ENCODE data around the gene SH3D19.
"Not testable (repeated sequence)": the region's sequence is repeated elsewhere in the genome, so short reads cannot be mapped to it uniquely, and the experiment has no call there.

SH3D19 gene

DNA sequence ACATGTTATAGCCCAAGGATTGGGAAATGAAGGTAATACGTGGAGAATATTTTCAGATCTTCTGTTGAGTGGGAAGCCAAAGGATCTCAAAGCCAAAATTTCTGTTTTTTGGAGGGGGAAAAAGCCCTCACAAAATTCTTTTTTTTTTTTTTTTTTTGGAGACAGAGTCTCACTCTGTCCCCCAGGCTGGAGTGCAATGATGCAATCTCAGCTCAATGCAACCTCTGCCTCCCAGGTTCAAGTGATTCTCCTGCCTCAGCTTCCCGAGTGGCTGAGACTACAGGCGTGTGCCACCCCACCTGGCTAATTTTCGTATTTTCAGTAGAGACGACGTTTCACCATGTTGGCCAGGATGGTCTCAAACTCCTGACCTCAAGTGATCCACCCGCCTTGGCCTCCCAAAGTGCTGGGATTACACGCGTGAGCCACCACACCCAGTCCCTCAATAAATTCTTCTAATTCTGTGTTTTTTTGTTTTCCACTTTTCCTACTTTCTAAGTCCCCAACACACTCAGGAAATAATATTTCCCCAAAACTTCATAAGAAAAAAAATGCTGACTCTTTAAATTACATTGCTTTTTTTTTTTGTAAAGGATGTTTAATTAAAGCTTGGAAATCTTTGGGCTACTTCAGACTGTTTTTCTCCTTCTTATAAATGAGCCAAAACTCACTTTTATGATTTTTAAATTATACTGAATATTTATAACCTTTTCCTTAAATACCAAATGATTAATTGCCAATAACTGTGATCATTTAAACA is 174.4 kb downstream of the SH3D19 start:
- no peak for DNase-seq (ENCODE audit: low spot score)

DNA sequence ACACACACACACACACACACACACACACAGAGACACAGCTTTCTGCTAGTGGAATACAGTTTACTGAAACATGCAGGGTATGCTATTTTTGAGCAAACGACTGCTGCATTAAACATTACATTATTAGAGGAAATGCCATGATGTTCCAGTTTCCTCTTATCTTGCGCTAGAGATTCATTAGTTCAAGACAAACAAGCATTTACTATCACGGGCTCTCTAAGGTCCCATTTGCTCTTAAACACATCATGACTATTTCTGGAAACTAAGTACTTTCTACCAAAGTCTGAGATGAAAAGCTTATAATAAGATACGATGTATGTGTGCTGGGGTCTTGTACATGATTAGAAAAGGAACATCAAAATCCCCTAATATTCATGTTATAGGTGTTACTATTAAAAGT is 177.1 kb downstream of the SH3D19 start:
- DNase-seq (ENCODE audit: low spot score), result no peak

DNA sequence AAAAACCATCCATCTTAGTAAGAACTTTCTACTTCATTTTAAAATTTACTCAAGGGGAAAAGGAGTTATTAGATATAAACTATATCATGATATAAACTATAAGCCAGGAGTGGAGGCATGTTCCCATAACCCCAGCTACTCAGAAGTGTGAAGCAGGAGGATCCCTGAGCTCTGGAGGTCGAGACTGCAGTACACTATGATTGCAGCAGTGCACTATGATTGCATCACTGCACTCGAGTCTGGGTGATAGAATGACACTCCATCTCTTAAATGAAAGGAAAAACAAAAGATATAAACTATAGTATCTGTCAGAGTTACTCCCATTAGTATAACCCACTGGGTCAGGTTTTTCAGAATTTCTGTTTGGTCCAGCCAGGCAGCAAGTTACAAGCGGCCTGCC is 178.4 kb downstream of the SH3D19 start:
- DNase-seq (ENCODE audit: low spot score), result no peak

DNA sequence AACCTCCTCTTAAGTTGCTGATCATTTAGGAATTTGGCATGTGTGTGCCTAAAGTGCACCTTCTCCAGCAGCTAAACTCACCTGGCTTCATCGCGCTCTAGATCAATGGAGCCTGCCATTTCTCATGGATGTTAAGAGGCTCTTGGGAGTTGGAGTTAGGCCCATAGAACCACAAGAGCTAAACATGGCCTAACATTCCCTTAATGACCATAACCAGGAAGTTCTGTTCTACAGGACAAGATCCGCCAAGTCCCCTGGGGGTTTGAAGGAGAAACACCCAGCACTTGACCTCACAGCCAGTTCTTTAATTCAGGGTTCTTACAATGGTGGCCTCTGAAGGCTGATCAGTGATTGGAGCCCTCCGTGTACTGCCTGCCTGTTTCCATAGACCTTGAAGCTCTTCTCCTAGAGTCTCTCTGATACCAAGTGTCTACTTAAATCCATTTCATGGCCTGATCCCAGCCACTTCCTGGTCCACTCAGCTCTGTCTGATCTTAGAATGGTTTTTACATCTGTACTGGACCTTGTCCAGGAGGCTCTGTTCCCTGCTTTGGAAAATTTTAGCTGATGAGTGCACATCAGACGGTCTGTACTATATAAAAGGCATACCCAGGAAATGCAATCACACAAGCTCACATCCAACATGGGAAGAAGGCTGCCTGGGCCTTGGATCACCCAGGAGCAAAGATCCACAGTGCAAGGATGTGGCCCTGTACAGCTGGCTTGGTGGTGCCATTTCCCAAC is 180.9 kb downstream of the SH3D19 start:
- DNase-seq (ENCODE audit: low spot score), result no peak

DNA sequence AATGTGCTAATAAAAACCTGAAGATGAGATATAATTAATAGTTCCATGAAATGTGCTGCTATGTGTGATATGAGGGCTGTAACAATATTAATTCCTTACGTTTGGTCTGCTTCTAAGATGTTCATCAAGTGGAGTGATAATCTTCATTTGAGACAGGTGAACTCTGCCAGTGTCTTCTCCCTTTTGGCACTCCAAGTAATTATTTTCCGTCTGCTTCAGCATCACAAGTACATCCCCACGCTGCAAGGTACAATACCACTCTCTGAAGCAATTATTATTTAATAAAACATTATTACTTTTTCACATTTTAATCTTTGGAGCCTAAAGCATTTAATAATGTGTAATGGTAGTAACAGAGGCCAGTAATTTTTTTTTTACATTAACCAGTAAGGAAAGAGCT is 181.6 kb downstream of the SH3D19 start:
- no peak for DNase-seq (ENCODE audit: low spot score)

DNA sequence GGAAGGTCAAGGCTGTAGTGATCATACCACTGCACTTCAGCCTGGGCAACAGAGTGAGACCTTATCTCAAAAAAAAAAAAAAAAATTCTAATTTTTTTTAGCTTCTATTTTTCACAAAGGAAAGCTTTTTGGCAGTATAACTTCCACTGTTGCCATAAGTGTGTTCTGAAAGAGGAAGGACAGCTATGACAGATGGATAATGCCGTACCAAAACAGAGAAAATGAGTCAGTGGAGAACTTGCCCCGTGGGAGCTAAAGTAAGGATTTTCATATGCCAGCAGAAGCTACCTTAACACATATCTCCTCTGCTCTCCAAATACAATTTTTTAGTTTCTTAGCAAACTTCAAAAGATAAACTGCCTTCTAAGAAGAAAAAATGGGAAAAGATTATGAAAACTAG is 182.2 kb downstream of the SH3D19 start:
- peak; percentile 35 for DNase-seq (ENCODE audit: low spot score)

DNA sequence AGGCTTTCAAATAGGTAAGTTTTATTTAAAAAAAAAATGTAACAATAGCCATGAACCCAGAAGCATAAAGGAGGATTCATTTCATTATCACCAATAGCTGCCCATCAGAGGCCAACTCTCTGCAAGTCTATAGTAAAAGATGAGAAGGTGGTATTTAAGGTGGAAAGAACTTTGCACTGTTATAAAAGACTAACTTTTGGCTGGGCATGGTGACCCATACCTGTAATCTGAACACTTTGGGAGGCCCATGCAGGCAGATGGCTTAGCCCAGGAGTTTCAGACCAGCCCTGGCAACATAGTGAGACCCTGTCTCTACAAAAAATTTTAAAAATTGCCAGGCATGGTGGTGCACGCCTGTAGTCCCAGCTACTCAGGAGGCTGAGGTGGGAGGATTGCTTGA is 182.6 kb downstream of the SH3D19 start:
- no peak for DNase-seq (ENCODE audit: low spot score)

DNA sequence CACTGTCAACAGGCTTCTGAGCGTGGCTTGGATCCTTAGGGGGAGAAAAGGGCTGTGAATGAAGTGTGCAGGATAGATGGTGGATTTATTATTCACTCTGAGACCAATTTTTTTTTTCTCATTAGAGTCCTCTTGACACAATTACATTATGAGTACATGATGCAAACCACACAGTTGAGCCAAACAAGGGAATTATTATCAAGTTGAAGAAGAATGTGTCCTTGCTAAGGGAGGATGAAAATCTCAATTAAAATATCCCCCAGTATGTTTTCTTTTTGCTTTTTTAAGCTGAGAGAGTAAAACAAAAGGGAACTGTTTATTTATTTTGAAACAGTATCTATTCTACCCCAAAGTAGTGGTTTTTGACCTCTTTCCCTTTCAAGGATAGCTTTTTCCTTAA is 185.6 kb downstream of the SH3D19 start:
- no peak for DNase-seq (ENCODE audit: low spot score)

DNA sequence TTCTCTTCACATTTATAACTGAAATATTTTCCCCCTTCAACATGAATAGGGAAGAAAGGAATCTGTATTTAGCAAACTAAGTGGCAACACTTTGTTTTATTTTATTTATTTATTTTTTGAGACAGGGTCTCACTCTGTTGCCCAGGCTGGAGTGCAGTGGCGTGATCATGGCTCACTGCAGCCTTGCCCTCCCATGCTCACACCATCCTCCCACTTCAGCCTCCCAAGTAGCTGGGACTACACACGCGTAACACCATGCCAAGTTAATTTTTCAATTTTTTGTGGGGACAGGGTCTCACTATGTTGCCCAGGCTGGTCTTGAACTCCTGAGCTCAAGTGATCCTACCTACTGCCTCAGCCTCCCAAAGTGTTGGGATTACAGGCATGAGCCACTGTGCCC is 189.4 kb downstream of the SH3D19 start:
- DNase-seq (ENCODE audit: low spot score), result not testable (repeated sequence)

DNA sequence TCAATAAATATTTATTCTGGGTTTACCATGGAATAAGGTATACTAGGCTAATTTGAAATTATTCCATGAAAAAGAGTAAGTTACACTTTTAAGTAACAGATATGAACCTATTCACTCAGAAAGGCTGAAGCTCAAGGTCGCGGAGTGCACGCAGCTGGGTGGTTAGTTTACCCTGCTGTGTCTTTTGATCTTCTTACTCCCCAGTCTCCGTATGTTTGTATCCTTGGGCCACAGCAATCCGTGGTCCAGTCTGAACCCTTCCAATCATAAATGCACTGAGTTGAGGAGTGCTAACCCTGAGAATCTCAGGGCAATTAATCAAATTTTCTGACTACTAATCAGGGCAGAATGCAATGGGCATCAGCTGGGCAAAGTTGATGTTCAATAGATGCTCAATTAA is 192.1 kb downstream of the SH3D19 start:
- DNase-seq (ENCODE audit: low spot score), result no peak

DNA sequence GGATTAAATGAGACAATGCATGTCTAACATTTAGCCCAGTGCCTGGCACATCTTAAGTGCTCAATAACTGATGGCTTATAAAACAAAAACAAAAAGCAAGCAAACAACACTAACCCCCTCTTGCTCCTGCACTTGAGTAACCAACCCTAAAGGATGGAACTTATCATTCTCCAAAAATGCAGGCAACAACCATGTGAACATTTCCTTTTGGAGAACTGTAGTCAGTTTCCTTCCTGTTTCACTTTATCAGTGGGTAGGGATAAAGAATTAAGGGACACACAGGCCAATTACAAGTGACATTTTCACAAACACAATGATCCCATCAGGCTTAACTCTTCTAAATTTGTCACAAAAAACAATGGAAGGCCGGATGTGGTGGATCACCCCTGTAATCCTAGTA is 195.6 kb downstream of the SH3D19 start:
- no peak for DNase-seq (ENCODE audit: low spot score)

DNA sequence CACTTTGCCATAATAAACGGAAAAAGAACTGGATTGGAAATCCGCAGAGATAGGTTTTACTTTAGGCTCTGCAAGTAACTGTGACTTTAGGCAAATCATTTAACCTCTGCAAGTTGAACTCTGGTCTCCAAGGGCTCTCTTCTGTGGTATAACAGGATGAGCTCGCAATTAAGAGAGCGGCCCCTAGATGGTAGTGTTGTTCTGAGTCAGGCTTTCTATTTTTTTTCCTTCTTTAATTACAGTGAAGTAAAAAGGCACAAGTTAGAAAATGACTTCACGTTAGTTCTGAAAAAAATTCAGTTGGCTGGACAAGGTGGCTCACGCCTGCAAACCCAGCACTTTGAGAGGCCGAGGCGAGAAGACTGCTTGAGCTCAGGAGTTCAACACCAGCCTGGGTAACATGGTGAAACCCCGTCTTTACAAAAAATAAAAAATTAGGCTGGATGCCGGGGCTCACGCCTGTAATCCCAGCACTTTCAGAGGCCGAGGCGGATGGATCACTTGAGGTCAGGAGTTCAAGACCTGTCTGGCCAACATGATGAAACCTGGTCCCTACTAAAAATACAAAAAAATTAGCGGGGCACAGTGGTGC is 207.9 kb downstream of the SH3D19 start:
- peak; percentile 64 for DNase-seq (ENCODE audit: low spot score)

DNA sequence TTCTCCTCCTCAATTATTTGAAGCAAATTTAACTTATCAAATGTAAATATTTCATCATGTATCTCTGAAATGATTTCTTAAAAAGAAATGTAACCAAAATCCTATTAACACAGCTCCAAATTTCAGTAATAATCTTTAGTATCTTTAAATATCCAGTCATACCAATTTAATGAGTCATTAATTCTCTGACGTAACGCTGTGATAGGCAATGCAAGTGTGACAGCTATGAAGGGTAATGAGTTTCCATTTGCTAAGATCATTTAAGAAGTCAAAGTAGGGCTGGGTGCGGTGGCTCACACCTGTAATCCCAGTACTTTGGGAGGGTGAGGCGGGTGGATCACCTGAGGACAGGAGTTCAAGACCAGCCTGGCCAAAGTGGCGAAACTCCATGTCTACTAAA is 210.4 kb downstream of the SH3D19 start:
- no peak for DNase-seq (ENCODE audit: low spot score)

DNA sequence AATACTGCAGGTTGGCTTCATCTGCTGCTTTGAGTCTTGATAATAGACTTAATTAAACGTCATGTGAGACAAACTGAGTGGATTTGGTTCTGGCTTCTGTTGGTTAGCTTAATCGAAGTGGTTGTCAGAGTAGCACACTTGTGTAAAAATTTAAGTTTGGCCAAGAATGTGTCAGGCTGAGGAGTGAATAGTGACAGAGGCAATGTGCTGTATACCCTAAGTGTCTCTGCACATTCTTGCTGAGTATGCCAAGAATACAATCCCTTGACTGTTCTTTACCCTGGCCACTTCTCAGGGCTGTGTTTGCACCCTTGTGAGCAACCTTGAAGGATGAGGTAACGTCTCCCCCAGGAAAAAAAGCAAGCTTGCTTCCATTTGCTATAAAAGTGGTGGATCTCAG is 211.1 kb downstream of the SH3D19 start:
- no peak for DNase-seq (ENCODE audit: low spot score)

DNA sequence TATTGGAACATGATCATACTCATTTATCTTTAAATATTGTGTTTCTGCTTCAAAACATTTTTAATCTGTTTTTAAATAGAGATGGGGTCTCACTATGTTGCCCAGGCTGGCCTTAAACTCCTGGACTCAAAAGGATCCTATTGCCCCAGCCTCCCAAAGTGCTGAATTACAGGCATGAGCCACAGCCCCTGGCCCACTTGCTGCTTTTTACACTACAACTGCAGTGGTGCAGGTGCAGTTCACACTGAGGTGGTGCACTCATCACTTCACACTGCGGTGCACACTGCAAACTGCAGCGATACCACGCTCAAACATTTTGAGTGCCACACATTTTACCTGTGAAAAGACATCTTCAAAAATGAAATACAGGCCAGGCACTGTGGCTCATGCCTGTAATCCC is 215.2 kb downstream of the SH3D19 start:
- no peak for DNase-seq (ENCODE audit: low spot score)

DNA sequence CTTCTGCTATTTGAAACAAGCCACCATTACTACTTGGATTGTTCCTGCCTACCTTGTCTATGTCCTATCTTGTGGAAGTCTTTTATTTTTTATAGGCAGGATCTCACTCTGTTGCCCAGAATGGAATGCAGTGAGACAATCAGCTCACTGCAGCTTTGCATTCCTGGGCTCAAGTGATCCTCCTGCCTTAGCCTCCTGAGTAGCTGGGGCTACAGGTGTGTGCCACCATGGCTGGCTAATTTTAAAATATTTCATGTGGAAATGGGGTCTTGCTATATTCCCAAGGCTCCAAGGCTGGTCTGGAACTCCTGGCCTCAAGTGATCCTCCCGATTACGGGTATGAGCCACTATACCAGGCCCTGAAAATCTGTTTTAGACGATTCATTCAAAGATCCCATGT is 218.3 kb downstream of the SH3D19 start:
- no peak for DNase-seq (ENCODE audit: low spot score)

DNA sequence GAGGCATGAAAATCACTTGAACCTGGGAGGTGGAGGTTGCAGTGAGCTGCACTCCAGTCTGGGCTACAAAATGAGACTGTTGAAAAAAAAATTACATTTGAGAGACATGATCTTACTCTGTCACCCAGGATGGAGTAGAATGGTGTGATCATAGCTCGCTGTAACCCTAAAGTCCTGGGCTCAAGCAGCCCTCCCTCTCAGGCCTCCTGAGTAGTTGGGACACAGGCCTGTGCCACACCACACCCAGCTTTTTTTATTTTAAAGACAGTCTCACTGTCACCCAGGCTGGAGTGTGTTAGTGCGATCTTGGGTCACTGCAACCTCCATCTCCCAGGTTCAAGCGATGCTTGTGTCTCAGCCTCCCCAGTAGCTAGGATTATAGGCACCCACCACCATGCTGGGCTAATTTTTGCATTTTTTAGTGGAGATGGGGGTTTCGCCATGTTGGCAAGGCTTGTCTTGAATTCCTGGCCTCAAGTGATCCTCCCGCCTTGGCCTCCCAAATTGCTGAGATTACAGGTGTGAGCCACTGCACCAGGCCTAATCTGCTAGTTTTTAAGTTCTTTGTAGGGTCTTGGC is 219.9 kb downstream of the SH3D19 start:
- no peak for DNase-seq (ENCODE audit: low spot score)

DNA sequence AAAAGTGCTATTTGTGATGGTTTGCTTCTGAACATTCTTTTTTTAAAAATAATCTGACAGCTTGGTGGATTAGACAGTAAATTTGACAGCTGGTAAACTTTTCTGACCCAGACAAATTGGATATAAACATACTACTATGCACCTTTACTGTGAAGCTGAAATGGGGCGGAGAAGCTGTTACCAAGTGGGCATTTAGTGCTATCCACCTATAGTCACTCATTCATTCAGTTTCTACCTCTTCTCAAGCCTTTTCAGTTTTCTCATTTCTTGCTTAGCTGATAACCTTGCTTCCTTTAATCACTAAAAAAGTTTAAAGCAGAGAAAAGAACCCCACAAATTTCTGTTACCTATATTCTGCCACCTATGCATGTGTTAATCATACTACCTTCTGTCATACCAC is 220.8 kb downstream of the SH3D19 start:
- no peak for DNase-seq (ENCODE audit: low spot score)

DNA sequence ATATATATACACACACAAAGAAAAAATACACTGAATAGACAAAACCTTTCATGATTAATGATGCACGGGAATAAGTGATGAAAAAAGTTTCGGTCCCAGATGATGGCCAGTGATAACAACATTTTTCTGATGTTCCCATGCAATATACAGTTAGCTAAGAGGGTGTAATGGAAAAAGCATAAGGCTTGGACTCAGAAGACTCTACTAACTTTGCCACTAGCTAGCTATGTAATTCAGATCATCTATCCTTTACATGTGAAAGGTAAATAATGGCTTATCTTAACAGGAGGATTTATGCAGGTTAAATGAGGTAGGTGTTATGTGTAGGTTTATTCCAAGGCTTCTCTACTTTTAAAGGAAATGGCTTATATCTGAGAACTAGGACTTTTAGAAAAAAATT is 221.6 kb downstream of the SH3D19 start:
- no peak for DNase-seq (ENCODE audit: low spot score)

DNA sequence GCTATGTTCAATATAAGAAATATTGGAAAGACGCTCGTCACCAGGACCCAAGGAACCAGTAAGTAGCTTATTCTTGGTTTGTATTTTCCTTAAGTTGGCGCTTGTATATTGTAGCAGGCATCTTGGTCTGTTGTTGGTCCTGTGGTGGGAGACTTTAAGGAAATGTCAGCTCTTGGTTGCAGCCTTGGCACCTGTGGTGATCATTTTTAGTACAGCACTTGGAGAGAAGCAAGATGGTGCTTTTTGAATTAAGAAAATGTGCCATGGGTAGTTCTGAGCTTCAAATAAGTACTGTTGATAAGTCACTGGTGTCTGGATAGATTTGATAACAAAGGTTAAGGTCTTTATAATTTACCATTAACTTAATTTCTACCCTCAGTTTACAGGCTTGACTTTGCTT is 224.9 kb downstream of the SH3D19 start:
- DNase-seq (ENCODE audit: low spot score), result no peak

DNA sequence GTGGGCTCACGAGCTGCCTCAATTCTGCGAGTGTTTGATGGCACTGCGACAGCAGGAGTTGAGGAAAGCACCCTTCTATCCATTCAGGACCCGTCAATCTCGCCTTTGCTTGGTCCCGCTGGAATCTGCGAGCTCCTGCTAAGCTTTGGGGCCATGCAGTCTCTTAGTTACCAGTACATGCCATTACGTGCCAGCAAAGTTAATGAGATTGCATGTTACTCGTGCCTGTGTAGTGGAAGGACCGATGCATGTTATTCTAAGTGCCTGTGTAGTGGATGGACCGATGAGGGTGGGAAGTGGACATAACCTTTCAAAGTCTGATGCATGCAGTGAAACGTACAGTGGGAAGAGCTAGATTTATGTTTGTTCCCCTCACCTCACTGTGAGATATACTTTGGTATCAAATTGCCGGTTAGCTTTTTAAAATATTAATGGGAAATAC is 225.4 kb downstream of the SH3D19 start:
- peak; percentile 61 for DNase-seq (ENCODE audit: low spot score)

DNA sequence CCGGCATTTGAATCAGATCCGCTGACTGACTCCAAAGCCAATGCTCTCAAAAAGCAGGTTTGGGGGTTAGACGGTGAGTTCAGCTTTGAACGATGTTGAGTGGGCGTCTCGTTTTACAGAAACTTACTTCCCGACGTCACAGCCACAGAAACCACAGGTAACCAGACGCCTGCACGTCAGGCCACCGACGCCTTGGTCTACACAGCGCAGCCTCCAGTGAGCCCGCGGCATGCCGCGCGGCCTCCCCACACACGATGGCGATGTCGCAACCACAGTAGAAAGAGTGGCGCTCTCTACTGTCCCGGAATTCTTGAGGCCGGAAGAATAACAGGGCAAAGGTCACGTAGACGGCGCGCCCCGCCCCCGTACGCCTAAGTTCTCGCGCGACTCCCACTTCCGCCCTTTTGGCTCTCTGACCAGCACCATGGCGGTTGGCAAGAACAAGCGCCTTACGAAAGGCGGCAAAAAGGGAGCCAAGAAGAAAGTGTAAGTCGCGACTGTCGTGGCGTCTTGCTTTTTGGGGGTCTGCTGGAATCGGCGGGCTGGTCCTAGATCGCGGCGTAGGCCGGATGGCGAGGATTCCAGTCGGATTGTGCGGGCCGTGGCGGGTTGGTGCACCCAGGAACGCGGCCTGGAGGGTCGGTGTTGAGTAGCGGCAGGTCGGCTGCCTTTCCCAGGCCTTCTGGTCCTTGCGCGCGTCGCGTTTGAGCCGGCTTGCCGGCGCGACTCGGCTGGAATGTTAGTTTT is 226.0 kb downstream of the SH3D19 start, which contains the start of gene RPS3A:
TSS of gene RPS3A (plus strand) at position 400 of the 747 bp plus-strand sequence. CDS start at position 425, 25 bp downstream.
- peak; percentile 98 for DNase-seq (ENCODE audit: low spot score)

All from Ammon's horn (tissue), 1 donor.